Endothelial cell (in vitro differentiated cells): ENCODE data around the gene CDHR4. TPM values are rescaled to one million over a fixed set of nuclear protein-coding genes. Genes with fewer than 3 reads are reported as not detected.

Experiments used
- DNase-seq: peaks from one replicate; pipeline ENCODE4 v3.0.0; 2021; ENCODE audit warnings: low spot score
- H3K27ac Mint-ChIP-seq: one replicate; pipeline ENCODE4 v1.8.0; 2021; ENCODE audit warnings: mixed read lengths, inconsistent platforms; ENCODE audit not compliant: unreplicated experiment
- H3K27me3 Mint-ChIP-seq: one replicate; pipeline ENCODE4 v1.8.0; 2021; ENCODE audit warnings: mild to moderate bottlenecking, moderate library complexity, mixed read lengths, inconsistent platforms; ENCODE audit not compliant: unreplicated experiment
- H3K36me3 Mint-ChIP-seq: one replicate; pipeline ENCODE4 v1.8.0; 2021; ENCODE audit warnings: mild to moderate bottlenecking, low read depth, mixed read lengths, inconsistent platforms; ENCODE audit not compliant: unreplicated experiment
- H3K4me1 Mint-ChIP-seq: one replicate; pipeline ENCODE4 v1.8.0; 2021; ENCODE audit warnings: mild to moderate bottlenecking, mixed read lengths, inconsistent platforms; ENCODE audit not compliant: unreplicated experiment
- H3K4me3 Mint-ChIP-seq: one replicate; pipeline ENCODE4 v1.8.0; 2021; ENCODE audit warnings: mild to moderate bottlenecking, mixed read lengths, inconsistent platforms; ENCODE audit not compliant: unreplicated experiment
- H3K9me3 Mint-ChIP-seq: one replicate; pipeline ENCODE4 v1.8.0; 2021; ENCODE audit warnings: mixed read lengths, inconsistent platforms; ENCODE audit not compliant: unreplicated experiment
- total RNA-seq: library from RNA; stranded (reverse); fragmentation: NEBNext Ultra II Directional; extraction: Animal tissue kit (Norgen Biotek cat#: 25700); gene quantifications from one replicate; pipeline ENCODE4 v1.2.1, GENCODE V29; 2021; ENCODE audit not compliant: unreplicated experiment
- TF ChIP-seq, protein P1 (sequence below): fragments of 200-600 bp; sonication (generic); IDR thresholded peaks from one replicate; pipeline ENCODE4 v1.5.0; 2021; ENCODE audit warnings: antibody characterized with exemption; ENCODE audit not compliant: unreplicated experiment

The CDHR4 gene
- total RNA-seq, 1 donor from 2014 or later, result 1.1 TPM

- H3K4me3 Mint-ChIP-seq, result no peak overlapping the region
- no peak overlapping the region for H3K27ac Mint-ChIP-seq
- DNase-seq, result no peak
- H3K27me3 Mint-ChIP-seq, result no peaks in the 10 kb centered on the region
- H3K9me3 Mint-ChIP-seq, result no peaks in the 10 kb centered on the region
- TF ChIP-seq, protein P1, sequence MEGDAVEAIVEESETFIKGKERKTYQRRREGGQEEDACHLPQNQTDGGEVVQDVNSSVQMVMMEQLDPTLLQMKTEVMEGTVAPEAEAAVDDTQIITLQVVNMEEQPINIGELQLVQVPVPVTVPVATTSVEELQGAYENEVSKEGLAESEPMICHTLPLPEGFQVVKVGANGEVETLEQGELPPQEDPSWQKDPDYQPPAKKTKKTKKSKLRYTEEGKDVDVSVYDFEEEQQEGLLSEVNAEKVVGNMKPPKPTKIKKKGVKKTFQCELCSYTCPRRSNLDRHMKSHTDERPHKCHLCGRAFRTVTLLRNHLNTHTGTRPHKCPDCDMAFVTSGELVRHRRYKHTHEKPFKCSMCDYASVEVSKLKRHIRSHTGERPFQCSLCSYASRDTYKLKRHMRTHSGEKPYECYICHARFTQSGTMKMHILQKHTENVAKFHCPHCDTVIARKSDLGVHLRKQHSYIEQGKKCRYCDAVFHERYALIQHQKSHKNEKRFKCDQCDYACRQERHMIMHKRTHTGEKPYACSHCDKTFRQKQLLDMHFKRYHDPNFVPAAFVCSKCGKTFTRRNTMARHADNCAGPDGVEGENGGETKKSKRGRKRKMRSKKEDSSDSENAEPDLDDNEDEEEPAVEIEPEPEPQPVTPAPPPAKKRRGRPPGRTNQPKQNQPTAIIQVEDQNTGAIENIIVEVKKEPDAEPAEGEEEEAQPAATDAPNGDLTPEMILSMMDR, result no peak
- H3K4me1 Mint-ChIP-seq, result peaks cover 5% of the 10 kb centered on the region
- no peaks in the 10 kb centered on the region for H3K36me3 Mint-ChIP-seq
Observed at GRCh38 chr3:49771340-49771938, 28.2 kb downstream of the CDHR4 start.

DNA sequence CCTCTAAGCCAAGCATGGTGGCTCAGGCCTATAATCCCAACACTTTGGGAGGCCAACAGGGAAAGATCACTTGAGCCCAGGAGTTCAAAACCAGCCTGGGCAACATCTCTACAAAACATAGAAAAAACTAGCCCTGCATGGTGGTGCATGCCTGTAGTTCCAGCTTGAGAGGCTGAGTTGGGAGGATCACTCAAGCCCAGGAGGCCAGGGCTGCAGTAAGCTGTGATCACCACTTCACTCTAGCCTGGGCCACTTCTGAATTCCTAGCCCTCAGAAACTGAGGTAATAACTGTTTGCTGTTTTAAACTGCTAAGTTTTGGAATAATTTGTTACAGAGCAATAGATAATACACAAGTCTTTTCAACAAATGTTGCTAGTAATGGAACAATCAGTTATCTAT, 29.7 kb downstream of the CDHR4 start:
- peaks cover 5% of the 10 kb centered on the region for H3K4me1 Mint-ChIP-seq
- no peak for DNase-seq
- no peak overlapping the region for H3K27ac Mint-ChIP-seq
- H3K27me3 Mint-ChIP-seq, result no peaks in the 10 kb centered on the region
- no peak overlapping the region for H3K4me3 Mint-ChIP-seq
- peaks cover 2% of the 10 kb centered on the region for H3K36me3 Mint-ChIP-seq
- no peaks in the 10 kb centered on the region for H3K9me3 Mint-ChIP-seq
- TF ChIP-seq, protein P1, result no peak

DNA sequence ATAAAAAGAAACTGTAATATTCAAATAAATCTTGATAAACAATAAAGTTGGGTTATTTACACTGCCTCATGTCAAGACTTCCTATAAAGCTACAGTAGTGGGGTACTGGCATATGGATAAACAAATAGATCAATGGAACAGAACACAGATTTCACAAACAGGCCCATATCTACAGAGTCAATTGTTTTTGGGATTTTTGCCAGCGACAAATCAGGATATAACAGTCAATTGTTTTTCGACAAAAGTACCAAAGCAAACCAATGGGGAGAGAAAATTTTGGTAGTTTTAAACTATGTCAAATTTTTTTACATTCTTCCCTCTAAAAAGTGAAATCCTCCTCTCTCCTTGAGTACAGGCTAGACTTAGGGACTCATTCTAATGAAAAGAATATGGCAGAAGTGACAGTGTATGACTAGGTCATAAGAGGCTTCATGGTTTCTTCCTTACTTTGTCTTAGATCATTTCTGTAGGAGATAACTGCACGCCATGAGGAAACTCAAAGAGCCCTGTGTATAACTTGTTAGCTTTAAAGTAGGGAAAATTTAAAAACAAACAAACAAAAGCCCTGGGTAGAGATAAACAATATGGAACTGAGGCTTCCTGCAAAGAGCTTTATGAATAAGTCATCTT, 30.3 kb downstream of the CDHR4 start:
- no peak for DNase-seq
- Mint-ChIP-seq H3K27me3 (no peaks in the 10 kb centered on the region), H3K36me3 (peaks cover 4% of the 10 kb centered on the region), H3K4me3 (no peak overlapping the region), H3K4me1 (peaks cover 5% of the 10 kb centered on the region), H3K27ac (no peak overlapping the region), H3K9me3 (no peaks in the 10 kb centered on the region)
- TF ChIP-seq, protein P1, result no peak

DNA sequence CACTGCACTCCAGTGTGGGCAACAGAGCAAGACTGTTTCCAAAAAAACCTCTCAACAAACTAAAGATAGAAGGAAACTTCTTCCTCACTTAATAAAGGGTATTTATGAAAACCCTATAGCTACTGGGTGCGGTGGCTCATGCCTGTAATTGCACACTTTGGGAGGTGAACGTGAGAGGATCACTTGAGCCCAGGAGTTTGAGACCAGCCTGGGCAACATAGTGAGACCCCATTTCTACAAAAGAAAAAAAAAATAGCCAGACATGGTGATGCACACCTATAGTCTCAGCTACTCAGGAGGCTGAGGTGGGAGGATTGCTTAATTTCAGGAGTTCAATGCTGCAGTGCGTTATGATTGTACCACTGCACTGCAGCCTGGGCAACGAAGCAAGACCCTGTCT, 35.7 kb downstream of the CDHR4 start:
- H3K9me3 Mint-ChIP-seq, result no peaks in the 10 kb centered on the region
- H3K27ac Mint-ChIP-seq, result no peak overlapping the region
- TF ChIP-seq, protein P1, result no peak
- peaks cover 4% of the 10 kb centered on the region for H3K36me3 Mint-ChIP-seq
- no peak overlapping the region for H3K4me3 Mint-ChIP-seq
- H3K27me3 Mint-ChIP-seq, result no peaks in the 10 kb centered on the region
- DNase-seq, result no peak
- H3K4me1 Mint-ChIP-seq, result no peaks in the 10 kb centered on the region

DNA sequence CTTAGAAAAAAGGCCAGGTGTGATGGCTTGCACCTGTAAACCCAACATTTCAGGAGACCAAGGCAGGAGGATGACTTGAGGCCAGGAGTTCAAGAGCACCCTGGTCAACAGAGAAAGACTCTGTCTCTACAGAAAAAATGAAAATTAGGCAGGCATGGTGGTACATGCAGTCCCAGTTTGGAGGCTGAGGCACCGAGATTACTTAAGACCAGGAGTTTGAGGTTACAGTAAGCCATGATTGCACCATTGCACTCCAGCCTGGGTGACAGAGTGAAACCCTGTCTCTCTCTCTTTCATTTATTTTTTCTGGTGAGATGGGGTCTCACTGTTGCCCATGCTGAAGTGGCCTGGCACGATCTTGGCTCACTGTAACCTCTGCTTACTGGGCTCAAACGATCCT, 38.0 kb downstream of the CDHR4 start:
- Mint-ChIP-seq H3K9me3 (no peaks in the 10 kb centered on the region), H3K27me3 (no peaks in the 10 kb centered on the region), H3K36me3 (peaks cover 4% of the 10 kb centered on the region), H3K27ac (no peak overlapping the region), H3K4me1 (no peaks in the 10 kb centered on the region), H3K4me3 (no peak overlapping the region)
- no peak for DNase-seq
- TF ChIP-seq, protein P1, result no peak
